ENCODE data around the gene MSH2. TPM values are rescaled to one million over a fixed set of nuclear protein-coding genes. Genes with fewer than 3 reads are reported as not detected.

Gene MSH2
- total RNA-seq, 1 experiment from 2014 or later: 139 TPM

- H3K36me3 Mint-ChIP-seq (ENCODE audit: insufficient read depth in 1 of 3, low read depth in 3 of 3): peaks cover 0 to 9% (median 4%) of the 10 kb centered on the region in 3 experiments; a peak in 4 of 7 replicates
- no peak for DNase-seq
- Histone ChIP-seq H4K20me1 (ENCODE audit: control insufficient read depth, insufficient read depth, insufficient read length) (no peaks in the 10 kb centered on the region), H2BK5ac (ENCODE audit: insufficient read length, low read length) (no peak overlapping the region), H3K9me3 (ENCODE audit: control insufficient read depth, low read depth, low read length) (no peaks in the 10 kb centered on the region), H3K4me1 (ENCODE audit: insufficient read depth, low read length) (no peaks in the 10 kb centered on the region; the same call in 1 of the 2 replicates), H3K27me3 (ENCODE audit: insufficient read depth, low read length) (no peaks in the 10 kb centered on the region), H3K23me2 (ENCODE audit: insufficient read length, low read depth, low read length, poor library complexity, severe bottlenecking) (no peaks in the 10 kb centered on the region), H3T11ph (ENCODE audit: low read length) (no peak overlapping the region), H3K4ac (ENCODE audit: low read depth, low read length) (no peak overlapping the region), H4K5ac (ENCODE audit: insufficient read length, low read depth, low read length) (no peak overlapping the region), H3K14ac (ENCODE audit: insufficient read depth, low read length) (no peak overlapping the region), H2AFZ (ENCODE audit: low read length) (no peak overlapping the region), H2BK15ac (ENCODE audit: low read depth, low read length) (no peak overlapping the region), H3K23ac (ENCODE audit: insufficient read length, low read depth, low read length) (no peak overlapping the region), H2BK20ac (ENCODE audit: low read depth, low read length, poor library complexity, severe bottlenecking) (no peak overlapping the region), H2BK120ac (ENCODE audit: low read depth, low read length, poor library complexity, severe bottlenecking) (no peak overlapping the region), H3K4me2 (ENCODE audit: insufficient read depth, insufficient read length, low read length) (no peak overlapping the region), H3K27ac (ENCODE audit: insufficient read length, low read depth, low read length) (no peak overlapping the region), H3K79me2 (ENCODE audit: insufficient read depth, low read length) (no peaks in the 10 kb centered on the region), H4K91ac (ENCODE audit: insufficient read length, low read depth, low read length) (no peak overlapping the region), H3K79me1 (ENCODE audit: insufficient read depth, low read depth, low read length, poor library complexity, severe bottlenecking) (no peaks in the 10 kb centered on the region), H2BK12ac (ENCODE audit: insufficient read length, low read depth, low read length) (no peak overlapping the region), H4K8ac (replicated peaks; ENCODE audit: insufficient read length, low read depth, low read length) (no peak overlapping the region), H3K18ac (ENCODE audit: insufficient read length, low read depth, low read length) (no peak overlapping the region), H3K9ac (ENCODE audit: extremely low read depth, insufficient read length, low read length) (no peak overlapping the region), H2AK5ac (ENCODE audit: insufficient read length, low read length) (no peak overlapping the region), H3K56ac (ENCODE audit: insufficient read length, low read depth, low read length) (no peak overlapping the region)
- WGBS (ENCODE audit: extremely low coverage, insufficient read length, low lambda C conversion rate): no CpG with 5 or more reads among the region's 12 CpGs
- no peaks in the 10 kb centered on the region; the same call in 1 of the 2 replicates for H3K27me3 Mint-ChIP-seq (ENCODE audit: low read depth)
- TF ChIP-seq CTCF (conservative IDR thresholded peaks at IDR 0.05): no peak
- H3K4me1 Mint-ChIP-seq: peaks cover 15 to 22% of the 10 kb centered on the region in 2 experiments
- peaks cover 3 to 9% of the 10 kb centered on the region in 2 experiments; a peak in 4 of 5 replicates for H3K9me3 Mint-ChIP-seq
- no peak overlapping the region; a peak in 2 of 7 replicates for H3K27ac Mint-ChIP-seq
- H3K4me3 Mint-ChIP-seq: no peak overlapping the region
Observed at GRCh38 chr2:47493317-47494035, 90.5 kb downstream of the MSH2 start.
